Glomerular visceral epithelial cell (primary cell): ENCODE data around the gene REXO1.
"Not testable (repeated sequence)": the region's sequence is repeated elsewhere in the genome, so short reads cannot be mapped to it uniquely, and the experiment has no call there.

Experiments used
- DNase-seq: peaks from one replicate; pipeline ENCODE4 v3.0.0-alpha.2; 2016; ENCODE audit errors: extremely low spot score

Gene REXO1

GRCh38 chr19:1848399-1849131 is at the start of gene REXO1:
REXO1 (minus strand) TSS chr19:1848483; CDS start chr19:1848358, 125 bp downstream.
- DNase-seq = peak; percentile 97

GRCh38 chr19:1896508-1896907 is 48.2 kb upstream of the REXO1 start:
- DNase-seq = no peak

- no peak for DNase-seq
These were observed 45.5 kb upstream of the REXO1 start for GRCh38 chr19:1893791-1894190.

GRCh38 chr19:1889907-1890306 is 41.6 kb upstream of the REXO1 start:
- DNase-seq = no peak

- no peak for DNase-seq
These were observed 40.1 kb upstream of the REXO1 start for GRCh38 chr19:1888385-1888784.

- not testable (repeated sequence) for DNase-seq
These were observed 38.1 kb upstream of the REXO1 start for GRCh38 chr19:1886360-1886759.

GRCh38 chr19:1885398-1886119 is 37.3 kb upstream of the REXO1 start, which contains the start of gene ABHD17A:
ABHD17A (minus strand) TSS chr19:1885496; CDS start chr19:1881566, 3,930 bp downstream.
- peak; percentile 94 for DNase-seq

GRCh38 chr19:1884719-1885334 is 36.5 kb upstream of the REXO1 start:
- DNase-seq = no peak

- no peak for DNase-seq
These were observed 36.0 kb upstream of the REXO1 start for GRCh38 chr19:1884291-1884718.

GRCh38 chr19:1883784-1884183 is 35.5 kb upstream of the REXO1 start:
- DNase-seq = no peak

GRCh38 chr19:1882786-1883692 is 34.8 kb upstream of the REXO1 start:
- DNase-seq = no peak

GRCh38 chr19:1882089-1882785 is 34.0 kb upstream of the REXO1 start:
- no peak for DNase-seq

GRCh38 chr19:1881393-1882088 is 33.3 kb upstream of the REXO1 start:
- DNase-seq = not testable (repeated sequence)

GRCh38 chr19:1880611-1881392 is 32.5 kb upstream of the REXO1 start:
- DNase-seq = no peak

GRCh38 chr19:1879982-1880381 is 31.7 kb upstream of the REXO1 start:
- DNase-seq = not testable (repeated sequence)

- not testable (repeated sequence) for DNase-seq
These were observed 30.3 kb upstream of the REXO1 start for GRCh38 chr19:1878583-1878982.

- DNase-seq = not testable (repeated sequence)
These were observed 29.0 kb upstream of the REXO1 start for GRCh38 chr19:1877280-1877660.

- DNase-seq = not testable (repeated sequence)
These were observed 28.4 kb upstream of the REXO1 start for GRCh38 chr19:1876496-1877279.
